ENCODE measurements around the gene USP17L17.
"Not testable (repeated sequence)": the region's sequence is repeated elsewhere in the genome, so short reads cannot be mapped to it uniquely, and the experiment has no call there.

USP17L17 gene

GRCh38 chr4:9243579-9243978 is at the start of gene USP17L17:
Gene USP17L17, plus strand, starts transcription at chr4:9243879. Its CDS starts 0 bp downstream, at chr4:9243879.
- not testable (repeated sequence) for DNase-seq (ENCODE audit: low read depth in 2 of 2)

GRCh38 chr4:9210357-9210756 is 33.3 kb upstream of the USP17L17 start, which contains the start of gene USP17L10:
Gene USP17L10, plus strand, starts transcription at chr4:9210657. Its CDS starts 0 bp downstream, at chr4:9210657.
- DNase-seq (ENCODE audit: low read depth in 2 of 2), result not testable (repeated sequence)

- not testable (repeated sequence) for DNase-seq (ENCODE audit: low read depth in 2 of 2)
Measured at GRCh38 chr4:9214701-9215100, 29.0 kb upstream of the USP17L17 start.

- DNase-seq (ENCODE audit: low read depth in 2 of 2), result not testable (repeated sequence)
Measured at GRCh38 chr4:9215105-9215504, 28.6 kb upstream of the USP17L17 start, which contains the start of gene USP17L11. Gene USP17L11, plus strand, starts transcription at chr4:9215405. Its CDS starts 0 bp downstream, at chr4:9215405.

- DNase-seq (ENCODE audit: low read depth in 2 of 2), result not testable (repeated sequence)
Measured at GRCh38 chr4:9219852-9220251, 23.8 kb upstream of the USP17L17 start, which contains the start of gene USP17L12. Gene USP17L12, plus strand, starts transcription at chr4:9220152. Its CDS starts 0 bp downstream, at chr4:9220152.

- not testable (repeated sequence) for DNase-seq (ENCODE audit: low read depth in 2 of 2)
Measured at GRCh38 chr4:9224596-9224995, 19.1 kb upstream of the USP17L17 start, which contains the start of gene USP17L13. Gene USP17L13, plus strand, starts transcription at chr4:9224896. Its CDS starts 0 bp downstream, at chr4:9224896.

GRCh38 chr4:9230249-9230648 is 13.4 kb upstream of the USP17L17 start:
- not testable (repeated sequence) for DNase-seq (ENCODE audit: low read depth in 2 of 2)

- not testable (repeated sequence) for DNase-seq (ENCODE audit: low read depth in 2 of 2)
Measured at GRCh38 chr4:9234085-9234484, 9.6 kb upstream of the USP17L17 start, which contains the start of gene USP17L15. Gene USP17L15, plus strand, starts transcription at chr4:9234385. Its CDS starts 0 bp downstream, at chr4:9234385.

GRCh38 chr4:9238461-9238860 is 5.2 kb upstream of the USP17L17 start:
- not testable (repeated sequence) for DNase-seq (ENCODE audit: low read depth in 2 of 2)

GRCh38 chr4:9247953-9248680 is 4.4 kb downstream of the USP17L17 start, which contains the start of gene USP17L18:
Gene USP17L18, plus strand, starts transcription at chr4:9248630. Its CDS starts 0 bp downstream, at chr4:9248630.
- not testable (repeated sequence) for DNase-seq (ENCODE audit: low read depth in 2 of 2)

- not testable (repeated sequence) for DNase-seq (ENCODE audit: low read depth in 2 of 2)
Measured at GRCh38 chr4:9253078-9253477, 9.4 kb downstream of the USP17L17 start, which contains the start of gene USP17L19. Gene USP17L19, plus strand, starts transcription at chr4:9253378. Its CDS starts 0 bp downstream, at chr4:9253378.

GRCh38 chr4:9257824-9258223 is 14.1 kb downstream of the USP17L17 start, which contains the start of gene USP17L20:
Gene USP17L20, plus strand, starts transcription at chr4:9258124. Its CDS starts 0 bp downstream, at chr4:9258124.
- DNase-seq (ENCODE audit: low read depth in 2 of 2), result not testable (repeated sequence)

- DNase-seq (ENCODE audit: low read depth in 2 of 2), result not testable (repeated sequence)
Measured at GRCh38 chr4:9262572-9262971, 18.9 kb downstream of the USP17L17 start, which contains the start of gene USP17L21. Gene USP17L21, plus strand, starts transcription at chr4:9262872. Its CDS starts 0 bp downstream, at chr4:9262872.

GRCh38 chr4:9267319-9267718 is 23.6 kb downstream of the USP17L17 start, which contains the start of gene USP17L22:
Gene USP17L22, plus strand, starts transcription at chr4:9267619. Its CDS starts 0 bp downstream, at chr4:9267619.
- DNase-seq (ENCODE audit: low read depth in 2 of 2), result not testable (repeated sequence)

GRCh38 chr4:9271719-9272118 is 28.0 kb downstream of the USP17L17 start:
- not testable (repeated sequence) for DNase-seq (ENCODE audit: low read depth in 2 of 2)
